ENCODE measurements around the gene FAM131B. TPM values are rescaled to one million over a fixed set of nuclear protein-coding genes. Genes with fewer than 3 reads are reported as not detected.

The FAM131B gene
- total RNA-seq, 1 experiment from 2014 or later, result 17.3 TPM

- no peak overlapping the region for H3K4ac ChIP-seq (ENCODE audit: low read depth, low read length)
- no peak overlapping the region for H2BK5ac ChIP-seq (ENCODE audit: insufficient read length, low read length)
- H4K91ac ChIP-seq (ENCODE audit: insufficient read length, low read depth, low read length), result no peak overlapping the region
- TF ChIP-seq, protein P1, sequence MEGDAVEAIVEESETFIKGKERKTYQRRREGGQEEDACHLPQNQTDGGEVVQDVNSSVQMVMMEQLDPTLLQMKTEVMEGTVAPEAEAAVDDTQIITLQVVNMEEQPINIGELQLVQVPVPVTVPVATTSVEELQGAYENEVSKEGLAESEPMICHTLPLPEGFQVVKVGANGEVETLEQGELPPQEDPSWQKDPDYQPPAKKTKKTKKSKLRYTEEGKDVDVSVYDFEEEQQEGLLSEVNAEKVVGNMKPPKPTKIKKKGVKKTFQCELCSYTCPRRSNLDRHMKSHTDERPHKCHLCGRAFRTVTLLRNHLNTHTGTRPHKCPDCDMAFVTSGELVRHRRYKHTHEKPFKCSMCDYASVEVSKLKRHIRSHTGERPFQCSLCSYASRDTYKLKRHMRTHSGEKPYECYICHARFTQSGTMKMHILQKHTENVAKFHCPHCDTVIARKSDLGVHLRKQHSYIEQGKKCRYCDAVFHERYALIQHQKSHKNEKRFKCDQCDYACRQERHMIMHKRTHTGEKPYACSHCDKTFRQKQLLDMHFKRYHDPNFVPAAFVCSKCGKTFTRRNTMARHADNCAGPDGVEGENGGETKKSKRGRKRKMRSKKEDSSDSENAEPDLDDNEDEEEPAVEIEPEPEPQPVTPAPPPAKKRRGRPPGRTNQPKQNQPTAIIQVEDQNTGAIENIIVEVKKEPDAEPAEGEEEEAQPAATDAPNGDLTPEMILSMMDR (conservative IDR thresholded peaks at IDR 0.05), result no peak
- no peak overlapping the region for H2BK20ac ChIP-seq (ENCODE audit: low read depth, low read length, poor library complexity, severe bottlenecking)
- no peak overlapping the region for H3K14ac ChIP-seq (ENCODE audit: insufficient read depth, low read length)
- no peaks in the 10 kb centered on the region for H3K79me2 ChIP-seq (ENCODE audit: insufficient read depth, low read length)
- peaks cover 64 to 96% (median 92%) of the 10 kb centered on the region in 3 experiments for H3K36me3 Mint-ChIP-seq (ENCODE audit: insufficient read depth in 1 of 3, low read depth in 3 of 3)
- H4K5ac ChIP-seq (ENCODE audit: insufficient read length, low read depth, low read length), result no peak overlapping the region
- WGBS (ENCODE audit: extremely low coverage, insufficient read length, low lambda C conversion rate), result no CpG with 5 or more reads among the region's 14 CpGs
- H2AK5ac ChIP-seq (ENCODE audit: insufficient read length, low read length), result no peak overlapping the region
- no peak overlapping the region for H4K8ac ChIP-seq (replicated peaks; ENCODE audit: insufficient read length, low read depth, low read length)
- H3K4me1 ChIP-seq (ENCODE audit: insufficient read depth, low read length), result no peaks in the 10 kb centered on the region
- no peaks in the 10 kb centered on the region for H3K9me3 Mint-ChIP-seq
- no peak overlapping the region for H3K18ac ChIP-seq (ENCODE audit: insufficient read length, low read depth, low read length)
- peaks cover 2% of the 10 kb centered on the region for H3K27me3 Mint-ChIP-seq (ENCODE audit: low read depth)
- peaks cover 0 to 5% of the 10 kb centered on the region in 2 experiments; a peak in 3 of 4 replicates for H3K4me1 Mint-ChIP-seq
- DNase-seq, result peak; percentile 24
- H2BK120ac ChIP-seq (ENCODE audit: low read depth, low read length, poor library complexity, severe bottlenecking), result no peak overlapping the region
- no peak overlapping the region; a peak in 1 of 5 replicates for H3K4me3 Mint-ChIP-seq
- H2AFZ ChIP-seq (ENCODE audit: low read length), result no peak overlapping the region
- H3K4me2 ChIP-seq (ENCODE audit: insufficient read depth, insufficient read length, low read length), result no peak overlapping the region
- H3K23ac ChIP-seq (ENCODE audit: insufficient read length, low read depth, low read length), result no peak overlapping the region
- no peak overlapping the region for H3K9ac ChIP-seq (ENCODE audit: extremely low read depth, insufficient read length, low read length)
- H3K27me3 ChIP-seq (ENCODE audit: insufficient read depth, low read length), result no peaks in the 10 kb centered on the region
- no peaks in the 10 kb centered on the region for H3K79me1 ChIP-seq (ENCODE audit: insufficient read depth, low read depth, low read length, poor library complexity, severe bottlenecking)
- no peak overlapping the region for H2BK15ac ChIP-seq (ENCODE audit: low read depth, low read length)
- no peak overlapping the region for H3K56ac ChIP-seq (ENCODE audit: insufficient read length, low read depth, low read length)
- no peak overlapping the region for H2BK12ac ChIP-seq (ENCODE audit: insufficient read length, low read depth, low read length)
- no peaks in the 10 kb centered on the region for H4K20me1 ChIP-seq (ENCODE audit: control insufficient read depth, insufficient read depth, insufficient read length)
- H3K27ac ChIP-seq (ENCODE audit: insufficient read length, low read depth, low read length), result no peak overlapping the region
- H3T11ph ChIP-seq (ENCODE audit: low read length), result no peak overlapping the region
- no peaks in the 10 kb centered on the region for H3K23me2 ChIP-seq (ENCODE audit: insufficient read length, low read depth, low read length, poor library complexity, severe bottlenecking)
- H3K9me3 ChIP-seq (ENCODE audit: control insufficient read depth, low read depth, low read length), result no peaks in the 10 kb centered on the region
- H3K27ac Mint-ChIP-seq, result peak overlapping the region in 1 of 3 experiments; percentile 62; a peak in 3 of 7 replicates
Measured at GRCh38 chr7:143393267-143394041, 30.9 kb upstream of the FAM131B start.
